Measurements from ENCODE around the gene RPRD1A. TPM values are rescaled to one million over a fixed set of nuclear protein-coding genes. Genes with fewer than 3 reads are reported as not detected.

RPRD1A gene
- total and polyA plus RNA-seq, 3 donors from 2014 or later, result 73.4 to 104 (median 98.6) TPM

DNA sequence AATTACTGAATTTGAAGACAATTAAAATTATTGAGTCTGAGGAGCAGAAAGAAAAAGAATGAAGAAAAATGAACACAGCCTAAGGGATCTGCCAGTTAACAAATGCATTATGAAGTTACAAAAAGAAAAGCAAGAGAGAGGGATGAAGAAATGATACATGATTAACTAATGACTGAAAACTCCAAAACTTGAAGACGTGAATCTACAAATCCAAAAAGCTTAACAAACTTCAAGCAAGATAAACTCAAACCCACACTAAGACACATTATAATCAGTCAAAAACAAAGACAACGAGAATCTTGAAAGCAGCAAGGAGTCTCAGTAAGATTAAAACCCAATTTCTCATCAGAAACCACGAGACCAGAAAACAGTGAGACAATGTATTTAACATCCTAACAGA lies 15.6 kb downstream of the RPRD1A start:
- whole genome bisulfite sequencing, 2 donors, result 88 to 94% methylated on average over 3 of the region's 3 CpGs
- intact Hi-C loops (cut with DNase I; ENCODE audit: low total_unique reads), result no loop called here
- Histone ChIP-seq H3K27me3 (no peaks in the 10 kb centered on the region), H3K27ac (no peak overlapping the region), H3K4me1 (no peaks in the 10 kb centered on the region), H3K9me3 (no peaks in the 10 kb centered on the region), H3K4me3 (no peak overlapping the region), H3K36me3 (ENCODE audit: low read depth, missing control alignments) (no peaks in the 10 kb centered on the region)
- TF ChIP-seq POLR2A (IDR thresholded peaks at IDR 0.05), result no peak
- TF ChIP-seq CTCF (IDR thresholded peaks at IDR 0.05), result no peak
- no peak for DNase-seq

DNA sequence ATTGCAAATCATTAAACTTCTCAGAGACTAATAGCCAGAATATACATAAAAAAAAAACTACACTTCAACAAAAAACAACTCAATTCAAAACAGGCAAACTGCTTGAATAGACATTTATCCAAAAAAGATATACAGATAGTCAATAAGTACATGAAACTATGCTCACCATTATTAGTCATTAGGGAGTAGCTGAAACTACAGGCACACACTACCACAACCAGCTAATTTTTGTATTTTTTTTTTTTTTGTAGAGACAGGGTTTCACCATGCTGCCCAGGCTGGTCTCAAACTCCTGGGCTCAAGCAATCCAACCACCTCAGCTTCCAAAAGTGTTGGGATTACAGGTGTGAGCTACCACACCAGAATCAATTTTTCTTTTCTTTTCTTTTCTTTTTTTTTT lies 16.9 kb downstream of the RPRD1A start:
- intact Hi-C loops (cut with DNase I; ENCODE audit: low total_unique reads), result no loop called here
- DNase-seq, result no peak
- no peaks in the 10 kb centered on the region for H3K36me3 ChIP-seq (ENCODE audit: low read depth, missing control alignments)
- H3K4me1 ChIP-seq, result no peaks in the 10 kb centered on the region
- no peaks in the 10 kb centered on the region for H3K9me3 ChIP-seq
- TF ChIP-seq POLR2A (IDR thresholded peaks at IDR 0.05) (no peak), CTCF (IDR thresholded peaks at IDR 0.05) (no peak)
- no peak overlapping the region for H3K4me3 ChIP-seq
- no peak overlapping the region for H3K27ac ChIP-seq
- H3K27me3 ChIP-seq, result no peaks in the 10 kb centered on the region

GRCh38 chr18:36047521-36047920 lies 19.8 kb downstream of the RPRD1A start:
- no peak for TF ChIP-seq CTCF (IDR thresholded peaks at IDR 0.05)
- no peak for TF ChIP-seq POLR2A (IDR thresholded peaks at IDR 0.05)
- intact Hi-C loops (cut with DNase I; ENCODE audit: low total_unique reads), result no loop called here
- no peaks in the 10 kb centered on the region for H3K9me3 ChIP-seq
- H3K36me3 ChIP-seq (ENCODE audit: low read depth, missing control alignments), result no peaks in the 10 kb centered on the region
- DNase-seq, result no peak
- no peaks in the 10 kb centered on the region for H3K27me3 ChIP-seq
- peaks cover 6% of the 10 kb centered on the region for H3K4me1 ChIP-seq
- no peak overlapping the region for H3K27ac ChIP-seq
- H3K4me3 ChIP-seq, result no peak overlapping the region

DNA sequence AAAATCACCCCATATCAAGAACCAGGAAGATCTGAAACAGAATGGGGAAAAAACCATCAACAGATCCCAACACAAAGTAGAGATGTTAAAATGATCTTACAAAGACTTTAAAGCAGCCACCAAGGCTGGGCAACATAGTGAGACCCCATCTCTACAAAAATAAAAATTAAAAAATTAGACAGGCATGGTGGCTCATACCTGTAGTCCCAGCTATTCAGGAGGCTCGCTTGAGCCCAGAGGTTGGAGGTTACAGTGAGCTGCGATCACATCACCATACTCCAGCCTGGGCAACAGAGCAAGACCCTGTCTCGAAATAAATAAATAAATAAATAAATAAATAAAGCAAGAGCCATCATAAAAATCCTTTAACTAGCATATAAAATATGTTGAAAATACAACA lies 20.5 kb downstream of the RPRD1A start:
- Histone ChIP-seq H3K36me3 (ENCODE audit: low read depth, missing control alignments) (no peaks in the 10 kb centered on the region), H3K9me3 (no peaks in the 10 kb centered on the region), H3K4me1 (peaks cover 6% of the 10 kb centered on the region), H3K27me3 (no peaks in the 10 kb centered on the region), H3K4me3 (no peak overlapping the region), H3K27ac (no peak overlapping the region)
- WGBS, 2 donors, result 97 to 98% methylated on average over 3 of the region's 3 CpGs
- DNase-seq, result no peak
- intact Hi-C loops (cut with DNase I; ENCODE audit: low total_unique reads), result no loop called here
- TF ChIP-seq CTCF (IDR thresholded peaks at IDR 0.05), result no peak
- no peak for TF ChIP-seq POLR2A (IDR thresholded peaks at IDR 0.05)

- Histone ChIP-seq H3K36me3 (ENCODE audit: low read depth, missing control alignments) (no peaks in the 10 kb centered on the region), H3K9me3 (no peaks in the 10 kb centered on the region), H3K4me1 (peaks cover 6% of the 10 kb centered on the region), H3K4me3 (no peak overlapping the region), H3K27me3 (no peaks in the 10 kb centered on the region), H3K27ac (no peak overlapping the region)
- intact Hi-C loops (cut with DNase I; ENCODE audit: low total_unique reads), result no loop called here
- TF ChIP-seq POLR2A (IDR thresholded peaks at IDR 0.05), result no peak
- DNase-seq, result no peak
- 62 to 81% methylated on average over 3 of the region's 3 CpGs for WGBS, 2 donors
Measured at GRCh38 chr18:36045241-36045991, 21.9 kb downstream of the RPRD1A start.

Measured in testis (tissue), 3 donors.